Muscle of leg (tissue), 11 donors: ENCODE measurements around the gene PRELID1. TPM values are rescaled to one million over a fixed set of nuclear protein-coding genes. Genes with fewer than 3 reads are reported as not detected.
A peak's percentile ranks its signal among the peaks of the same experiment; 100 is the strongest.

Source experiments
- DNase-seq: peaks from one replicate; pipeline ENCODE4 v3.0.0; 2013
- H3K27ac ChIP-seq: one replicate; pipeline ENCODE4 v1.5.1; 2013; ENCODE audit warnings: mild to moderate bottlenecking, low read length, control low read depth
- H3K27me3 ChIP-seq: one replicate; pipeline ENCODE4 v1.6.1; 2013; ENCODE audit warnings: low read length; ENCODE audit not compliant: control insufficient read depth, insufficient read depth
- H3K36me3 ChIP-seq: one replicate; pipeline ENCODE4 v1.6.1; 2013; ENCODE audit warnings: low read length; ENCODE audit not compliant: control insufficient read depth, insufficient read depth
- H3K4me1 ChIP-seq: one replicate; pipeline ENCODE4 v1.6.1; 2013; ENCODE audit warnings: low read length; ENCODE audit not compliant: control insufficient read depth, insufficient read depth
- H3K4me3 ChIP-seq: one replicate; pipeline ENCODE4 v1.5.1; 2013; ENCODE audit warnings: low read length, control low read depth
- H3K9me3 ChIP-seq: replicated peaks from 2 replicates; pipeline ENCODE4 v1.6.1; 2013; ENCODE audit warnings: low read depth, low read length; ENCODE audit not compliant: control insufficient read depth
- WGBS: methylation state at CpG from one replicate; pipeline ENCODE4 v1.1.5; 2013; ENCODE audit warnings: missing lambda C conversion rate; ENCODE audit not compliant: insufficient coverage; 5-methylcytosine and 5-hydroxymethylcytosine counted together
- polyA plus RNA-seq, 8 donors: library from polyadenylated mRNA; unstranded; fragments of 120-200 nt; gene quantifications; one replicate each; pipeline versions ENCODE4 v1.2.1 to v1.2.3, GENCODE V29; 2013; ENCODE audit warnings: inconsistent platforms in 1 of 8, low replicate concordance in 1 of 8; ENCODE audit not compliant: insufficient read length in 8 of 8, insufficient read depth in 1 of 8
- total RNA-seq: library from RNA; stranded (reverse); fragments of 120-200 nt; gene quantifications from one replicate; pipeline ENCODE4 v1.2.4, GENCODE V29; 2013

The PRELID1 gene
- total and polyA plus RNA-seq, 9 donors = 63.0 to 94.0 (median 86.2) TPM

DNA sequence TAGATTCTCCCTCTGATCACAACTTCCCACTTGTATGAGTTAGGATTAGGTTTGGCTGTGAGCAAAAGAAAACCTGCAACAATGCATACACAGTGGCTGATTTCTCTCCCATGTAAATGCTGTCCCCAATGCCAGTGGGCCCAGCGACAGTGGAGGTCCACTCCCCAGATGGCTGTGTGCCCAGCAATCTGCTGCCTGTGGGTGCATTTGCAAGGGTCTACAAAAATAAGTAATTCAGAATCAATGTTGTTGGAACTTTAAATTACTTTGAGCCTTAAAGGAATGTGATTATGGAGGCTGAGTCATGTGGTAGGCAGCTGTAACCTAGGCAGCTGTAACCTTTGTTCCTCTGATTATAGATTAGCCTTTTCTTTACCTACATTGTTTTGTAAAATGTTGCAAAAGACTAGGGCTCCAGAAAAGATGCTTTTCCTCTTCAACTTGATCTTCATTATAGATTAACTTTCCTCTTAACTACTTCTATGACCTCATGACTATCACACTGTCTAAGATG is 22.3 kb downstream of the PRELID1 start:
- Histone ChIP-seq H3K27me3 (no peaks in the 10 kb centered on the region), H3K9me3 (no peaks in the 10 kb centered on the region), H3K4me1 (no peaks in the 10 kb centered on the region), H3K36me3 (peaks cover 11% of the 10 kb centered on the region), H3K27ac (no peak overlapping the region), H3K4me3 (no peak overlapping the region)
- 67% methylated on average over 1 of the region's 1 CpG for WGBS
- DNase-seq = no peak

- Histone ChIP-seq H3K4me1 (no peaks in the 10 kb centered on the region), H3K9me3 (no peaks in the 10 kb centered on the region), H3K4me3 (no peak overlapping the region), H3K27me3 (no peaks in the 10 kb centered on the region), H3K36me3 (peaks cover 31% of the 10 kb centered on the region), H3K27ac (peak overlapping the region; percentile 65)
- DNase-seq = peak; percentile 88
- 69% methylated on average over 21 of the region's 28 CpGs for WGBS
These were observed 24.2 kb downstream of the PRELID1 start for GRCh38 chr5:177327539-177328522.

- peaks cover 39% of the 10 kb centered on the region for H3K36me3 ChIP-seq
- no peak for DNase-seq
- no peak overlapping the region for H3K4me3 ChIP-seq
- H3K27me3 ChIP-seq = no peaks in the 10 kb centered on the region
- H3K9me3 ChIP-seq = no peaks in the 10 kb centered on the region
- H3K4me1 ChIP-seq = no peaks in the 10 kb centered on the region
- no peak overlapping the region for H3K27ac ChIP-seq
- 90% methylated on average over 6 of the region's 19 CpGs for WGBS
These were observed 25.1 kb downstream of the PRELID1 start for GRCh38 chr5:177328545-177329231.

DNA sequence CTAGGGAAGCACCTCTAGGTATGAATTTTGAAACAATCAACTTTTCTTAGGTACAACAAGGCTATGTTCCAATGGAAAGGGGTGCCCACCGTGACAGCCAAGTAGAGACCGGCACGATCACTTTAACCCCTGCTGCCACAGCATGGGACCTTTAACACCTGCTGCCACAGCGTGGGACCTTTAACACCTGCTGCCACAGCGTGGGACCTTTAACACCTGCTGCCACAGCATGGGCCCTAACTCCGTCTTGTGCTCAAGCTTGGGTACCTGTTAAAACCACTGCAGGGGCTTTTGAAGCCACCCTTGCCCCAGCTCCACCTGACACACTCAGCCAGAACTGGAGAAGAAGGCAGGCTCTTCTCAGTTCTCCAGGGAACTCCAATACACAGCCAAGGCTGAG is 26.3 kb downstream of the PRELID1 start:
- no peaks in the 10 kb centered on the region for H3K4me1 ChIP-seq
- H3K36me3 ChIP-seq = peaks cover 51% of the 10 kb centered on the region

GRCh38 chr5:177330991-177331842 is 27.6 kb downstream of the PRELID1 start:
- Histone ChIP-seq H3K27ac (no peak overlapping the region), H3K27me3 (no peaks in the 10 kb centered on the region), H3K4me1 (no peaks in the 10 kb centered on the region), H3K36me3 (peaks cover 64% of the 10 kb centered on the region), H3K4me3 (no peak overlapping the region), H3K9me3 (no peaks in the 10 kb centered on the region)
- DNase-seq = no peak
- 81% methylated on average over 25 of the region's 27 CpGs for WGBS

More for the DNA sequence above, 26.3 kb downstream of the PRELID1 start:
- no peak for DNase-seq
- H3K27me3 ChIP-seq = no peaks in the 10 kb centered on the region
- H3K9me3 ChIP-seq = no peaks in the 10 kb centered on the region
- WGBS = 83% methylated on average over 6 of the region's 6 CpGs
- H3K27ac ChIP-seq = no peak overlapping the region
- no peak overlapping the region for H3K4me3 ChIP-seq

DNA sequence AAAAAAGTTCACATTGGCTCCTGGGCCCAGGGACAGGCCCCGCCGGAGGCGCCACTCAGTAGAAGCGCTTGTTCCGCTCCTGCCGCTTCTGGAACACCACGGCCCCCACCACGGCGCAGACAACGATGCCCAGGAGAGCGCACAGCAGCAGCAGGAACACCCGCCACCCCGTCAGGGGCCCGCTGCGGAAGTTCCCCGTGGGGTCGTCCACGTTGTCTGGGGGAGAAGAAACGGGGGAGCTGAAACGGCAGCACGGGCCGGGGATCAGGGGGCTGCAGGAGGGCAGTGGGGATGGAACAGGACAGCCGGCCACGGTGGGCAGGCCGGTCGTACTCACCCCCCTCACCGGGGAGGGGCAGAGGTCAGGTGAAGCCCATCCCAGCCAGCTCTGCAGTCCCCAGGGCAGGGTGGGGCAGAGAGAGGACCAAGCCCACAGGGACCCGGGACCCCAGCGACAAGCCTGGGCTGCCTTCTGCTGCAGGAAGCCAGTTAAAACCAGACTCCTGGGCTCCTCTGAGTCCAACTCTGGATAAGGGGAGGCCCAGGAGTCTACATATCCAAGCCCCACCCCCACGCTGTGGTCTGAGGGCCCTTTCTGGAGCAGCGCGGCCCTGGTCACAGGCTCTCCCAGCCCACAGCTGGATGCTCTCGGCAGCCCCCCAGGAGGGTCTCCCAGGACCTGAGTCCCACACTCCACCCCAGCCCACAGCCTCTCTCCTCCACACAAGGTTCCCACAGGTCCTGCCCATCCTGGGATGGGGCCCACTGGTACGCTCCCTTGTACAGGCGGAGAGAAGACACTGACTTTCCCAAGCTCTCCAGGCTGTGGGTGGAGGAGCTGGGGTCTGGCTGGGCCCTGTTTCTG is 28.7 kb downstream of the PRELID1 start:
- H3K27ac ChIP-seq = no peak overlapping the region
- H3K27me3 ChIP-seq = no peaks in the 10 kb centered on the region
- WGBS = 80% methylated on average over 29 of the region's 35 CpGs
- DNase-seq = no peak
- H3K4me3 ChIP-seq = no peak overlapping the region
- H3K36me3 ChIP-seq = peaks cover 75% of the 10 kb centered on the region
- H3K9me3 ChIP-seq = no peaks in the 10 kb centered on the region
- H3K4me1 ChIP-seq = no peaks in the 10 kb centered on the region

- no peaks in the 10 kb centered on the region for H3K4me1 ChIP-seq
- H3K27ac ChIP-seq = no peak overlapping the region
- H3K4me3 ChIP-seq = no peak overlapping the region
- no peaks in the 10 kb centered on the region for H3K9me3 ChIP-seq
- DNase-seq = no peak
- 90% methylated on average over 11 of the region's 13 CpGs for WGBS
- peaks cover 81% of the 10 kb centered on the region for H3K36me3 ChIP-seq
- no peaks in the 10 kb centered on the region for H3K27me3 ChIP-seq
These were observed 29.3 kb downstream of the PRELID1 start for GRCh38 chr5:177332896-177333260.

DNA sequence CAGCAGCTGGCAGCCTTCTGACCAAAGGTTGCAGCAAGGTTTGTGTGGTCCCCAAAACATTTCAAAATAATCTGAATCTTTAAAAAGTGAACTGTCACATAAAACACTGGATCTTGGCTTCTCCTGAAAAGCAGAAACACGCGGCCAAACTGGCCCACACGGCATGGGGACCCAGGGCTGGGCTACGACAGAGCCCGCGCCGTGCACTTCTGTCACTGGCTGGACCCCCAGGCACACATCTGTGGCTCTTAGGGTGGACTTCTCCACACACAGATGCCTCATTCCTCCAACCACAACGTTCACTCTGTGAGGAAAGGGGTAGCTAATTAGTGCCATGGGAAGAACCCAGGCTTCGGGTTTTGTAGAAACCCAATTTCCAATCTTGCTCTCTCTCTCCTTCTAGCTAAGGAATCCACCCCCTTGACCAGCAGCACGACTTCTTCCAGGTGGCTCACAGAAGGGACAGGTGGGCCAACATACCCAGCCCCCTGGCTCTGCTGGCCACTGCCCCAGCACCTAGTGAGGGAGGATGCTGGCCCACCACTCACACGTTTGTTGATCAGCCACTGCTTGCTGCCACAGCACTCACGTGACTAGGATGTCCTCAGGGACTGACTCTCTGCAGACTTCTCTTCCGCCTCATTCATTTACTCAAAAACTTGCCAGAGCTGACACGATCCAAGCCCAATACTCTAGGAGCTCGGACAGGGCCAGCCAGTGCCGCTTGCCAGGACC is 30.0 kb downstream of the PRELID1 start:
- Histone ChIP-seq H3K36me3 (peaks cover 87% of the 10 kb centered on the region), H3K9me3 (no peaks in the 10 kb centered on the region), H3K27ac (no peak overlapping the region), H3K4me3 (no peak overlapping the region), H3K4me1 (no peaks in the 10 kb centered on the region), H3K27me3 (no peaks in the 10 kb centered on the region)
- DNase-seq = no peak
- WGBS = 85% methylated on average over 14 of the region's 16 CpGs

DNA sequence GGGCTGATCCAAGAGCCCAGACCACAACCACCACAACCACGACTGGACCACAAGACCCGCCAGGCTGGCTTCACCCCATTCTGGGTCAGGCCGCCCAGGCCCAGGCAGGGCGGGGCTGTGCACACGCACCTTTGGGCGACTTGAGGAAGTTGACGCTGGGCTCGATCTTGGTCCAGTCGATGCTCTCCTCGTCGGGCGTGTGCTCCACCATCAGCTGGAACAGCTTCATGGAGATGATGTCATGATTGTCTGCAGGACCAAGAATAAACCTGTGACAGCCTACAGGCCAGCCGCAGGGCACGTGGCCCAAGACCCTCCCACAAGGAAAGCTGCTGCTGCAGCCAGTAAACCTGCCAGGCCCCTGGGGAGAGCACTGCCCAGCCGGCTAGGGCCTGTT is 30.6 kb downstream of the PRELID1 start:
- no peaks in the 10 kb centered on the region for H3K9me3 ChIP-seq
- no peaks in the 10 kb centered on the region for H3K4me1 ChIP-seq
- no peaks in the 10 kb centered on the region for H3K27me3 ChIP-seq
- peaks cover 93% of the 10 kb centered on the region for H3K36me3 ChIP-seq
- no peak for DNase-seq
- WGBS = 79% methylated on average over 12 of the region's 15 CpGs
- no peak overlapping the region for H3K4me3 ChIP-seq
- no peak overlapping the region for H3K27ac ChIP-seq
